Measurements from ENCODE around the gene FYCO1. TPM values are rescaled to one million over a fixed set of nuclear protein-coding genes. Genes with fewer than 3 reads are reported as not detected.

Gene FYCO1
- total RNA-seq, 1 donor from 2014 or later = 24.7 TPM

DNA sequence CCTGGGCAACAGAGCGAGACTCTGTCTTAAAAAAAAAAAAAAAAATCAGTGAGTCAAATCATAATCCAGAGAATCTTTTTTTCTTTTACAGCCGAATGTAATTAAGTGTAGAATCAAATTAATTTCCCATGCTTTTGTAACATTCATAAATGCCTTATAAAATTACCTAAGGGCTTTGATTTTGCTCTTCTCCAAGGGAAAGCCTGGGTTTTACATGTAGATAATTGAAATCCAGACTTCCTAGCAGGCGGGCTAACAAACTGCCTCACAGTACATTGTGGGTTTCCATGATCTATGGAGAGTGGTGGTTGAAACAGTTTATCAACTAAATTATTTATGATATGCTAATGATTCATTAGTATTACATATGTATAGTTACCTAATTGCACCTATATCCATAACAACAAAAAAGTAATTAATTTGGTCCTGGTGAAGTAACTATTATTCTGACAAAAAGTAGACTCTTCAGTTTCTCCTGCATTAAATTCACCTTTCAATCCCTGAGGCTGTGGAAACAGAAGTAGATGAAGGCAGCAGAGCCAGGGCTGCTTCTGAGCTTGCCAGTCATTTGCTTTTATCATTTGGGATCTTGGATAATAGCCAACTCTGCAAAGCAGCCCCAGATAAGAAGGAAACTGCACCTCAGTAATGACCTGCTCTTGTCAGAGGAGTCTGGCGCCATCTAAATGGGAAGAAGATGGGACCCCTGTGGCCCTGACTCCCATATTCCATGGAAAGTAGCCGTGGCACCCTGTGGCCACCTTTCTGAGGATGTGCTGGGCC is 99.7 kb downstream of the FYCO1 start:
- intact Hi-C loops (cut with micrococcal nuclease) = no loop called here

DNA sequence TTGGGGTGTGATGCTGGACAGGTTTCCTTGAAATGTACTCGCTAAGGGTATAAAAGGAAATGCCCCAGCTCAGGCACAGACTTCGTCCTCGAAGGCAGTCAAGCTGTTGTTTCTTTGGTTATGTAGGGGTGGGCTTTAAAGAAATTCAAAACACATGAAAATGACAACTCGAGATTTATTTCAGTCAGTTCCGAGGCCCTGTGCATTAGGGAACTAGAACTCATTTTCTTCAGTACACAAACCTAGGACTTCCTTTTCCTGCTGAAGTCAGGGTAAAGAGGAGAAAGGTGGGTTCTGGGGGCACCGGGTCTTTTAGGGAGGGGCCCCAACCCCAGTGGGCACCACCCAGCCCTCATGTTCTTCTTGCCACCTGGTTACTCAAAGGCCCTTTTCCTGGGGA is 101.6 kb downstream of the FYCO1 start:
- intact Hi-C loops (cut with micrococcal nuclease) = no loop called here

DNA sequence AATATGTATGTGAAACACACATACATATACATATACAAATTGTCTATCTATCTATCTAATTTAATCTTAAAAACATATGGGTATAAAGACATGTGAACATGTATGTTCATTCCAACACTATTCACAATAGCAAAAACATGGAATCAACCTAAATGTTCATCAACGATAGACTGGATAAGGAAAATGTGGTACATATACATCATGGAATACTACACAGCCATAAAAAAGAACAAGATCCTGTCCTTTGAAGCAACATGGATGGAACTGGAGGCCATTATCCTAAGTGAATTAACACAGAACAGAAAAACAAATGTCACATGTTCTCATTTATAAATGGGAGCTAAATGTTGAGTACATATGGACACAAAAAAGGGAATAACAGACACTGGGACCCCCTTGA is 103.5 kb downstream of the FYCO1 start:
- intact Hi-C loops (cut with micrococcal nuclease) = no loop called here

DNA sequence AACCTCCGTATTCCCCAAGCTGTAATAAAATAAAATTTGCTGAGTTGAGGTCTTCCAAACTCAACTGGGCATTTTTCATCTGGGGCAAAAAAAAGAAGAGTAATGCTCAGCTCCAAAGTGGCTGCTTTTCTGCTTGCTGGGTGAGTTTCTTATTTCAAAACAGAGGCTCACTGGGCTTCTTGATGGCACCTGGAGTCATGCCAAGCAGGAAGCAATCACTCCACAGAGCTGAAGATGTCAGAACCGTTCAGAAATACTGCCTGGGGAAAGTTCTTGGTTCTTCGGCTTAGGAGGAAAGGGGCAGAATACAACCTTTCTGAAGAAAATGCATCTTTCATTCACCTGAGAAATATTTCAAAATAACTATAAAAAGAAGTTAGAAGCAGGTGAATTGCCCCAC is 105.2 kb downstream of the FYCO1 start:
- intact Hi-C loops (cut with micrococcal nuclease) = no loop called here

DNA sequence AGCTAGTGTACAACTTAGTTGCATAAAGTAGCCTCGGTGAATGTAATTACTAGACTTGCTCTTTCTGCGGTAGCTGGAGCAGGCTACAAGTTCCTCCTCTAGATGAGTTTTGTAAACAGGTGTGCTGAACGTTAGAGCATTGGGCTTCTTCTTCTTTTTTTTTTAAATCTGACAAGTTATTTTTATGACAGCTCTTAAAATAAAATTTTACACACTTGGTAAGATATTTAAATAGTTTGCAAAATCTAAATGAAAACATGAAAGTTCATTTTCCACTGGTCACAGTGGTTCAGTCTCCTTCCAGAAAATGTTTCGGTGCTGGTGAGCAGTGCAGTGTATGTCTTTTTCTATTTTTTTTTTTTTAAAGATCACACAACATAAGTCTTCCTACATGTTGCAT is 106.3 kb downstream of the FYCO1 start:
- intact Hi-C loops (cut with micrococcal nuclease) = no loop called here

DNA sequence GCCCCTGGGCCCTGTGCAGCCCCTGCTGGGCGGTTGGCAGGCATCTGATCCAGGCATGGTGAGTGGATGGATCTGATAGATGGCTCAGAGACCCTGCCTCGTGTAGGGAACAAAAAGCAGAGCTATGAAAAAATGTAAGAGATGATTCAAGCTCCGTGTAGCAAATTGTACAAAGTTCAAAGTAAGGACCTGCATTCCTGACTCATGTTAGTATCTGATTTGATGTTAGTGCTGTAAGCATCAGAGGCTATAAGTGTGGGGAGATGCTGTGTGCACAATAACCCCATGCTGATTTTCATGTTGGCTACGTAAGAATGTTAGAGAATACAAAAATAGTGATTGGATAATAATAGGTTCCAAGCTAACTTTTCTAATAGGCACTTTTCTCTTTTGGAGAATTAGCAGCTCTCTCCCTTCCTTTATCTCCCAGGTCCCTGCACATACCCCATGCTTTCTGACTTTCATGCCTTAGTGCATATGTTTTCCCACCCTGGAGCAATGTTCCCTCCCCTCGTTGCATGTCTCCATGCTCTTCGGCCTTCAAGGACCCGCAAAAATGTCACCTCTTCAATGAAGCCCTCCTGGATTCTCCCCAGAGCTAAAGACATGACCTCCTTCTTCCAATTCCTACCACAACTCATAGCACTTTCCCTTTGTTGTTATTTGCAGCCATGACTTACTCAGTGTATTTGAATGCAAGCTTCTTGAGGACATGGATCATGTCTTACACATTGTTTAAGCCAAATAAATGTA is 107.7 kb downstream of the FYCO1 start:
- intact Hi-C loops (cut with micrococcal nuclease) = no loop called here

DNA sequence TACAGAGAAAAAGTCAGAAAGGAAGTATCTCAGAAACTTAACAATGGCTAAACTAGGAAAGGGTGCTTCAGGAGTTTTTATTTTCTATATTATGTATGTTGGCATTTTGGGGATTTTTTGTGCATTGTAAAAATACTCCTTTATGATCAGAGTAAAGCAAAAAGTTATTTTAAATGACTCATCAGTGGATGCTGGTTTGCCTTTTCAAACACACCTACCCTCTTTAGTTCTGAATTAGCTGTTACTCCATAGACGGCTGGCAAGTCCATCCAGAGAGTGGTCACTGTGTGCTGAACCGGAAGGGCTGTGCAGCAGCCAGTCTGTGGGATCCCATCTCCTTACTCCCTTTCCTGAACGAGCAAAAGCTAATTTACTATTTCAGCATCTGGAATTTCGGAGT is 108.3 kb downstream of the FYCO1 start:
- intact Hi-C loops (cut with micrococcal nuclease) = no loop called here

DNA sequence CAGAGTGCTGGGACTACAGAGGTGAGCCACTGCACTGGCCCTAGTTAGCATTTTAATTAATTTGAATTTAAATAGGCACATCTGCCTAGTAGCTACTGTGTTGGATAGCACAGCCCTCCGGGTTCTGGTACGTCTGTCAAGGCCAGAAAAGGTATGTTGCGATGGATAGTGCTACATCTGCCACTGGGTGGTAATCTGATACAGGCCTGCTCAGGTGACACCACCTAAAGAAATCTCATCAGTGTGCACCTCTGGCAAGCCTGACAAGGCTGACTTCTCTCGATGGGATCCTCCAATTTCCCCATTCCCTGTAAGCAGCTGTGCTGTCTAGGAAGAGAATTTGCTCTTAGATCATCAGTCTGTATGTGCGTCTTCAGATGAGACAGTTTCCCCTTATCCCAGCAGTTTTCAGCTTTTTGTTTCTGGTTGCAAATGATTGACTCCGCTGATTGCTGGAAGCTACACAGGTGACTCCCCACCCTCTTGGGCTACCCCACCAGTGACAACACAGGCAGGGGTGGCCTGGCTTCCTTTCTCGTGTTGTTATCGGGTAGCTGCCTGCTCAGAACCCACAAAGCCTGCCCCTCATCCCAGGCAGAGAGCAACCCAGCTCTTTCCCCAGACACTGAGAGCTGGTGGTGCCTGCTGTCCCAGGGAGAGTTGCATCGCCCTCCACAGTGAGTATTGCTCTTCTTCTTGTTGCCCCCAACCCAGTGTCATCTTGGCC is 109.5 kb downstream of the FYCO1 start, which contains the start of gene CCR9:
CCR9 (plus strand) TSS at position 565 of the 727 bp plus-strand sequence. CDS start 8,391 bp downstream, outside the sequence.
- intact Hi-C loops (cut with micrococcal nuclease) = no loop called here

DNA sequence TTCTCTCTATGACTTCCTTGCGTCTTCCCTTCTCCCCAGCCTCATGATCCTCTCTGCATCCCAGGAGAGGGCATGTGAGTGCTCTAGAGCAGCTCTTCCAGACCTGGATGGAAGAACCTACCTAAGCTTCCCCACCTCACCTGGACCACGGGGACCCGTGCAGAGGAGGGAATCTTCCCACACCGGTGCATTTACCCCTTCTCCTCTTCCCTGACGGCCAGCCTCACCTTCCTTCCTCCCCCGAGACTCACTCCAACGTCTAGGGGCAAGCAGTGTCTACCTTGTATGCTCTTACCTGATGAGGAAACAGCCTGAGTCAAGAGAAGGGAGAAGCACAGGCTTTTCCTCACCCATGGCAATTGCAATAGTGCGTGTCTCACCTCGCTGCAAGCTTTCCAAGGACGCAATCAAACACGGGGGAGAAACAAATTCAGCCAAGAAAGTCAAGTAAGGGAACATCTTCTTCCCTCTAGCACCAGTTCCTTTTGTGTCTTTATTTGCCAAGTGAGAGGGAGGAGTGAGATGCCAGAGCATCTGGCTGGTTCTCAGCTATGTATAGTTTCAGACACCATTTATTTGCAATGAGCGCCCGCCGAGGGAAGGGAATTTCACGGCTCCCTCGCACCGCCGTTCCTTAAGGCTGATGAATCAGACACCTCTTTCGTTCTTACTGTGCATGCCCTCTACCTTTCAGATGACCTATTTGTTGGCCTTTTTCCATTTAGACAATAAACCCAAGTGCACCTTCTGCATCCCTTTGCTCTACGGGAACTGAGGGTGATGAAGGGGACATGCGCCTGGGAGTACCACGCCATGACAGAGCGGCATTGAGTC is 111.0 kb downstream of the FYCO1 start:
- intact Hi-C loops (cut with micrococcal nuclease) = loop anchor here (5.0 kb wide), 1 partner anchor 33 kb away; no protein-coding TSS in a partner anchor

DNA sequence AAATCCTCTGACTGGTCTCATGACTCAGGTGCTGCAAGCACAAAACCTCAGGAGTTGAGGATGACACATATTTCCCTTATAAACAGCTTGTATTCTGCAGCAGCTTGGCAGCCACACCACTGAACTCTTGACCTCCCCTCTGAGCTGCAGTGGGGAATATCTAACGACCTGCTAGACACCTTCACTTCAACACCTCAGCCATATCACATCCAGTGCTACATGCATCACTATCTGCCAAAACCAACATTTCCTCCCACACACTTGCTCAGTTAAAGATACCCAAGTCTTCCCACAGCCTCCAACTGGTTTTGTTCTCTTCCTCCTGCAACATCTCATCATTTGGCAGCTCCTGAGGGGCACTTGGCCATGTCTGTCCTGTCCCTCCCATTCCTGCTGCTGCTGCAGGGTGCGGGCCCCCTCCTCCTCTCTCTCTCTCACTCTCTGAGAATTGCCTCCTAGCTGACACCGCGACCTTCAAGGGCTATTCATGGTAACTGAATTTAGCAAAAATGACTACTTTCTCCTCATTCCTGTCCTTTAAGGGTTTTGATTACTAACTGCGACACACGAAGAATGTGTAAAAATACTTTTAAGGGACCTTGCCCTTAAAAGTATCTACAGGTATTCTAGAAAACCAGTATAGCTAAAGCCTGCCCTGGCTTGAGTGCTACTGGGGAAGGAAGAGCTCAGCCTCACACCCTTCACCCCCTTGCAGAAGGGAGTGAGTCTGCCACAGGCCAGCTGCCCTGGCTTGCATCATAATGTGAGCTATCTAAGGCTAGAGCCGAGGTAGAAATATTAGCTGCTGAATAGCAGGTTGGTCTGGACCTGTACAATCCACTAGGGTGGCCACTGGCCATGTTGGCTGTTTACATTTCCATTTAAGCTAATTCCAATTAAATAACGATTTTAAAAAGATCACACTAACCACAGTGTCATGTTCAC is 114.3 kb downstream of the FYCO1 start:
- intact Hi-C loops (cut with micrococcal nuclease) = loop anchor here (5.0 kb wide), 1 partner anchor 36 kb away; no protein-coding TSS in a partner anchor

DNA sequence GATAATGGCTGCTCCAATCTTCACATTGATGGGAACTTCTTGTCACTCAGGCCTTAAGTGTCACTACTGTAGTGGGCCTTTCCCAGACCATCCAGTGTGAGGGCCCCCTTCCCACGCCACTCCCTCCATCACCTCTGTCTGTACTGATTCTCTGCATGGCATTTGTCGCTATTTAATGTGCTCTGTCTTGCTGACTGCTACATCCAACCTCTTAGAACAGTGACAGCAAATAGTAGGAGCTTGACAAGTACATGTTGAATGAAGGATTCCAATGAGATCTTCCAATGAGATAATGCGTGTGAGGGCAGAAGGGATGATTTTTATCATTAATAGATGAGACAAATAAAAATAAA is 114.9 kb downstream of the FYCO1 start:
- intact Hi-C loops (cut with micrococcal nuclease) = loop anchor here (5.0 kb wide), 1 partner anchor 37 kb away; no protein-coding TSS in a partner anchor

DNA sequence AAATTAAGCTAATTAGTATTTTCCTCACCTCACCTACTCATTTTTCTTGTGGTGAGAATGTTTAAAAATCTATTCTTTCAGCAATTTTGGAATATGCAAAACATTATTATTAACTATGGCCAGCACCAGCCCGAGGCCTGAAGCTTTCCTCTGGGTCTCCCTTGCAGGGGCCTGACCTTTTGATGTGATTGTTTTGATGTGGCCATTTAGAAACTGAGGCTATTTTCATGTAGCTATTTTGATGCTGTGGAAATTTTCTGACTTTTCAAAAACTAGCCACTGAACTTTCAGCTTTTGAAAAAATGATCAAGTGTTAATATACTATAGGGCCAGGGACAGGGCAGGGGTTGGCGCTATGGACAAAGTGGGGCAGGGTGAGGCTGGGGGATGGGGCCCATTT is 117.5 kb downstream of the FYCO1 start:
- intact Hi-C loops (cut with micrococcal nuclease) = no loop called here

DNA sequence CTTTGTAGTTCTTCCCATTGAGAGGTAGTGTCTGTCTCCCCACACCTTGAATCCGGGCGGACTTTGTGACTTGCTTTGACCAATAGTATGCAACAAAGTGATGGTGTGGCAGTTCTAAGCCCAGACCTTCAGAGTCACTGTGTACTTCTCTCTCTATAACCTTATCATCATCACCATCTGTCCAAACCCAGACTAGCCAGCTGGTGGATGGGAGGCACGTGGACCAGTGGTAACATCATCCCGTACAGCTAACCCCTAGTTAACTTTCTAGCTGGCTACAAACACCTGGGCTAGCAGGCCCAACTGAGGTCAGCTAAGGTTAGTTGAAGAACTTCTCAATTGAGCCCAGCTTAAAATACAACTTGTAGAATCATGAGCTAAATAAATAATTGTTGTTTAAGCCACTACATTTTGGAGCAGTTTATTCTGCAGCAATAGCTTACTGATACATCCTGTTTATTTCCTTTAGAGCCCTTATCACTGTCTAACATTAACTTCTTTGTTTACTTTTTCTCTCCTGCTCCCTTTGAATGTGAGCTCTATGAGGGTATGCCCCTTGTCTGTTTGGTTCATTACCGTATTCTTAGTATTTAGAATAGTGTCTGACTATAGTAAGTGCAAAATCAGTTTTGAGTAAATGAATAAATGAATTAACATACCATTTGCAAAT is 120.8 kb downstream of the FYCO1 start:
- intact Hi-C loops (cut with micrococcal nuclease) = no loop called here

DNA sequence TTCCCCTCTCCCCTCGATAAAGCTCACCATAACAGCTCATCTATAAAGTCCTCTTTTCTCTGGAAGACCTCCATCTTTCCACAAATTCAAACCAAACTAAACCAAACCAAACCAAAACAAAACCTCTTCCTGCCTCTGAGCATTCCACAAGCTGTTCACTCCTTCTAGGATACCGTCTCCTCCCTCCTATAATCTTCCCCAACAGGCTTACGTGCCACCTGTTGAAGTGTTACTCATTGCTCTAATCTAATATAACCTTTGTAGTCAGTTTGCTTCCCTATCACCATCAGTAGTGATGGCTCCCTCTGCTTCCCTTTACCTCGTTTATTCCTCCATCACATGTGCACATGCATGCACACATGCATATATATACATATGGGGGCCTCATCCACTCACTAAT is 122.0 kb downstream of the FYCO1 start:
- intact Hi-C loops (cut with micrococcal nuclease) = no loop called here

DNA sequence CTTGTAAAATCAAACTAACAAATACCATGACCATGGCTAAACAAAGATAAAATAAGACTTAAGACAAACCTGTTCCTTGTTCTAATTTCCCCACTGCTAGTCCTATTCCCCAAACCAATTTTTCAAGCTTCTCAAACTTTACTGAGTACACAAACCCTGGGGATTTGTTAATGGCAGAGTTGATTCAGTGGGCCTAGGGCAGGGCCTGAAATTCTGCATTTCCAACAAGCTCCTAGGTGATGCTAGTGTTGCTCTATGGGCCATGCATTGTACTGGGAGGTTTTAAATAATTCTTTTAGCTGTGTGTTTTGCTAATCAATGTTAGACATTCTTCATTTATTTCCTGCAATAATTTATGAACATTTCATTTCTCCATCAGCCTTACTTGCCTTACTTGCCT is 122.6 kb downstream of the FYCO1 start:
- intact Hi-C loops (cut with micrococcal nuclease) = no loop called here

DNA sequence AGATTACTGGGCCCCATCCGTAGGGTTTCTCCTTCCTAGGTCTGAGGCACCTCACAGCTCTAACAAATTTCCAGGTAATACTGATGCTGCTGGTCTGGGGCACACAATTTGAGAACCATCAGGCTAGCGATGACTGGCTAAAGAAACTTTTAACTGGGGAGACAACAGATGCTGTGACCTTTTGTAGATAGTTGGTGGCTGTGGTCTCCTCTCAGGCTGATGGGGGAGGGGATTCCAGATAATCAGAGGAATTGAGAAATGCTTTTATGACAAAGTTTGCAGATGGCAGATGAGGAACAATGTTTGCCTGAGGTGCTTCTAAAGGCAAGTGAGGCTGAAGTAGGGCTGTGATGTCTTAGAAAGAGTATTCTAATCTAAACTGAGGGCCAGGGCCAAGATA is 123.1 kb downstream of the FYCO1 start:
- intact Hi-C loops (cut with micrococcal nuclease) = no loop called here

DNA sequence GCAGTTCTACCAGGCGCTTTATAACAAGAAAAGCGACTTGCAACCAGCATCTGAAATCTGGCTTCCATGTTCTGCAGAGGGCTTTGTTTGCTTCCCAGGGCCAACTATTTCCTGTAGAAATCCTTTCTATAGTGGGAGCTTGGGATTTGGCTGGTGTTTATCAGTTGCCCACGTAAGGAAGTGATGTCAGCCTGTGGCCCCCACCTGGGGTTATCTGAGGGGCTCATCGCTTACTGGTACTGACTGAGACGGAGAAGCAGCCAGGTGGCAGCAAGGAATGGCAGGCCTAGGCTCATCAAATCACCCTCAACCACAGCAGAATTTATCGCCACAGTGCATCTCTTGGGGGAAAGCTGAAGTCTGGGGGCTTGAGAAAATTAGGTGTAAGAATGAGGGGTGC is 123.8 kb downstream of the FYCO1 start:
- intact Hi-C loops (cut with micrococcal nuclease) = no loop called here

DNA sequence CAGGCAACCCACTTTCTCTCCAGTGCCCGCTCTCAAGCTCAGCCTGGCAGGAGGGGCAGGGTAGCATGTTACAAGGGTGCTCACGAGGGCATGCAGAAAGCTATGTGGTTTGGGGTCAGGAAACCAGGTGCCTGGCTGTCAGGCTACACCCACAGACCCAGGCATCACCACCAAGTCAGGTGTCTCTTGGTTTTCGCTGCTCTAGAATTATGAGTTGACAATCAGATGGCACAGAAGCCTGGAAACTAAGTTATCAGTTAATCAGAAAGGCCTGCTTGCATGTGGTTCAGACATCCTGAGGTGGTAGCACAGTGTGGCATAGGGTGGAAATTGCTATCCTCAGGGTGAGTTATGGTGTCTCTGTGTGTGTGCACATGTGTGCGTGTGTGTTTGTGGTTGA is 125.5 kb downstream of the FYCO1 start:
- intact Hi-C loops (cut with micrococcal nuclease) = loop anchor here (1.0 kb wide), 1 partner anchor 9 kb away; no protein-coding TSS in a partner anchor

DNA sequence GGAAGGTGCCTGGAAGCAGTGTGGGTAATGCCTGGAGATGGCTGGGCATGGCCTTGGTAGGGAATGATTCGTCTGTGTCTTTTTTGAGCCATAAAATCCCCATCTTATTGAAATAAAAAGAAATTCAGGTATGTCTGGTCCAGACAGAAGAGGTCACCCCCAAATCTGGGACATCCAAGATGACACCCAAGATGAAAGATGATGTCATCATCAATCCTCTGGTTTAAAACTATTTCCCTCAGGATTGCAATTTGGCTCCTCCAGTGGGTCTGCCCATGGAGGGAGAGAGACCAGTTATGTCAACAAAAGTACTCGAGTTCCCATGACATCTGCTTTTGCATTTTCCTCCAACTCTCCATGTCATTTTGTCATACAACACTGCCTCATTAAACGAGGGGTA is 126.0 kb downstream of the FYCO1 start:
- intact Hi-C loops (cut with micrococcal nuclease) = loop anchor here (1.0 kb wide), 1 partner anchor 8 kb away; no protein-coding TSS in a partner anchor

Data from T-helper 1 cell treated with Interleukin-12 subunit alpha and Interleukin-12 subunit beta and Interleukin-4 antibody, amounts not matched to agents 30 ng/mL and 1 ng/mL, for 36 hours (primary cell).